B cell (primary cell): Measurements from ENCODE around the gene CC2D2B. TPM values are rescaled to one million over a fixed set of nuclear protein-coding genes. Genes with fewer than 3 reads are reported as not detected.

Source experiments
- ATAC-seq: fragments of 200-7000 bp; cut with Tn5 transposase; one replicate; pipeline ENCODE4 v1.10.0; 2021; ENCODE audit warnings: low read depth, mild to moderate bottlenecking, moderate number of reproducible peaks, moderate library complexity
- CTCF ChIA-PET: fragments of 350-600 bp; sonication (Branson Sonifier 250); formaldehyde crosslinking; loops from one replicate; lab custom pipeline; 2021; ENCODE audit warnings: antibody characterized with exemption, inconsistent platforms; lab: Charles Lee
- POLR2A ChIA-PET: fragments of 350-600 bp; sonication (Branson Sonifier 250); formaldehyde crosslinking; loops from one replicate; lab custom pipeline; 2021; ENCODE audit warnings: antibody characterized with exemption; lab: Charles Lee
- DNase-seq: peaks from one replicate; pipeline ENCODE4 v3.0.0; 2013
- H2AFZ ChIP-seq: 2 replicates; pipeline ENCODE4 v1.6.1; 2012; ENCODE audit warnings: mild to moderate bottlenecking, low read depth, low read length; ENCODE audit not compliant: insufficient read depth, poor library complexity, severe bottlenecking
- H3K27ac ChIP-seq, 2 donors: 1 replicate in 1 of 2; 2 replicates in 1 of 2; pipeline ENCODE4 v1.5.1; 2012 to 2013; ENCODE audit warnings: low read length in 2 of 2, mild to moderate bottlenecking in 2 of 2, moderate library complexity in 1 of 2
- H3K27me3 ChIP-seq, 4 experiments: fragments of 200-600 bp in 1 of 4; sonication (generic) in 1 of 4; replicated peaks in 1 of 4; 1 replicate in 2 of 4; 2 replicates in 2 of 4; pipeline versions ENCODE4 v1.6.1 to v1.7.0; 2013 to 2016; ENCODE audit warnings: low read length in 3 of 4, mild to moderate bottlenecking in 2 of 4, mixed read lengths in 1 of 4, moderate library complexity in 1 of 4; ENCODE audit not compliant: insufficient read depth in 4 of 4, control insufficient read depth in 3 of 4; ENCODE audit errors: control extremely low read depth in 1 of 4
- H3K36me3 ChIP-seq, 2 experiments: replicated peaks in 1 of 2; 1 replicate in 1 of 2; 2 replicates in 1 of 2; pipeline versions ENCODE4 v1.6.1 to v1.7.1; 2013; ENCODE audit warnings: low read length in 1 of 2; ENCODE audit not compliant: insufficient read depth in 2 of 2, control insufficient read depth in 1 of 2; ENCODE audit errors: control extremely low read depth in 1 of 2, extremely low read depth in 1 of 2
- H3K4me1 ChIP-seq, 2 donors: fragments of 200-600 bp in 1 of 2; sonication (generic) in 1 of 2; 1 replicate in 1 of 2; 2 replicates in 1 of 2; pipeline versions ENCODE4 v1.5.1 to v1.6.1; 2013 to 2017; ENCODE audit warnings: low read length in 2 of 2; ENCODE audit not compliant: control insufficient read depth in 2 of 2, insufficient read depth in 2 of 2
- H3K4me2 ChIP-seq: replicated peaks from 2 replicates; pipeline ENCODE3; 2012; ENCODE audit warnings: mild to moderate bottlenecking, low read depth, low read length; ENCODE audit not compliant: poor library complexity, severe bottlenecking
- H3K4me3 ChIP-seq, 5 experiments: fragments of 200-600 bp in 1 of 5; sonication (generic) in 1 of 5; 1 replicate in 3 of 5; 2 replicates in 2 of 5; pipeline versions ENCODE4 v1.5.1 to v1.7.0; 2011 to 2016; ENCODE audit warnings: low read length in 4 of 5, mild to moderate bottlenecking in 4 of 5, low read depth in 2 of 5, control low read depth in 1 of 5, moderate library complexity in 1 of 5; ENCODE audit not compliant: insufficient read depth in 1 of 5; ENCODE audit errors: control extremely low read depth in 1 of 5, extremely low read depth in 1 of 5
- H3K79me2 ChIP-seq: fragments of 200-600 bp; sonication (generic); one replicate; pipeline ENCODE4 v1.6.0; 2016; ENCODE audit warnings: low read length; ENCODE audit not compliant: control insufficient read depth, insufficient read depth
- H3K9ac ChIP-seq: fragments of 200-600 bp; sonication (generic); 2 replicates; pipeline ENCODE4 v1.6.1; 2017; ENCODE audit warnings: mild to moderate bottlenecking, low read length, moderate library complexity
- H3K9me3 ChIP-seq, 3 donors: one replicate each; pipeline versions ENCODE4 v1.6.1 to v1.7.1; 2013; ENCODE audit warnings: low read length in 2 of 3; ENCODE audit not compliant: control insufficient read depth in 2 of 3, insufficient read depth in 1 of 3; ENCODE audit errors: control extremely low read depth in 1 of 3
- H4K20me1 ChIP-seq: 2 replicates; pipeline ENCODE4 v1.6.0; 2012; ENCODE audit warnings: mild to moderate bottlenecking, low read length; ENCODE audit not compliant: insufficient read depth, control insufficient read depth, poor library complexity, severe bottlenecking
- H3K27ac Mint-ChIP-seq: one replicate; pipeline ENCODE4 v1.8.0; 2021; ENCODE audit warnings: mixed read lengths
- H3K27me3 Mint-ChIP-seq: one replicate; pipeline ENCODE4 v1.8.0; 2021; ENCODE audit warnings: mixed read lengths
- H3K4me1 Mint-ChIP-seq: one replicate; pipeline ENCODE4 v1.8.0; 2021; ENCODE audit warnings: mixed read lengths
- H3K4me3 Mint-ChIP-seq: one replicate; pipeline ENCODE4 v1.8.0; 2021; ENCODE audit warnings: mixed read lengths
- H3K9me3 Mint-ChIP-seq: one replicate; pipeline ENCODE4 v1.8.0; 2022; ENCODE audit warnings: mixed read lengths; ENCODE audit not compliant: insufficient read depth
- EZH2 ChIP-seq: IDR thresholded peaks from 2 replicates; pipeline ENCODE4 v1.6.1; 2012; ENCODE audit warnings: borderline replicate concordance, low read depth, mild to moderate bottlenecking, moderate library complexity, low read length; ENCODE audit not compliant: insufficient read depth, poor library complexity, severe bottlenecking
- WGBS: methylation state at CpG from one replicate; pipeline ENCODE4 v1.1.5; 2013; ENCODE audit warnings: missing lambda C conversion rate; ENCODE audit not compliant: insufficient coverage; 5-methylcytosine and 5-hydroxymethylcytosine counted together
- intact Hi-C: fragments of 100-400 bp; cut with micrococcal nuclease; formaldehyde crosslinking; loops from one replicate; pipeline ENCODE4 v1.10.0; 2022
- polyA plus RNA-seq: library from polyadenylated mRNA; depleted of rRNA; stranded (reverse); fragments of >200 nt; gene quantifications from 2 replicates; pipeline ENCODE4 v1.2.3, GENCODE V29; 2012
- total RNA-seq, 2 donors: library from RNA; stranded (reverse); fragments of 120-200 nt in 1 of 2; gene quantifications; 1 replicate in 1 of 2; 2 replicates in 1 of 2; pipeline versions ENCODE4 v1.2.3 to v1.2.4, GENCODE V29; 2013 to 2022
- TF ChIP-seq, protein P1 (sequence below): fragments of 200-600 bp; IDR thresholded peaks from one replicate; pipeline ENCODE4 v1.8.0; 2022; ENCODE audit warnings: antibody characterized with exemption, mild to moderate bottlenecking

CC2D2B gene
- total and polyA plus RNA-seq, 2 donors (not counting 1 experiment from before 2014, with no cell fraction given), result 0.70 to 2.1 TPM

DNA sequence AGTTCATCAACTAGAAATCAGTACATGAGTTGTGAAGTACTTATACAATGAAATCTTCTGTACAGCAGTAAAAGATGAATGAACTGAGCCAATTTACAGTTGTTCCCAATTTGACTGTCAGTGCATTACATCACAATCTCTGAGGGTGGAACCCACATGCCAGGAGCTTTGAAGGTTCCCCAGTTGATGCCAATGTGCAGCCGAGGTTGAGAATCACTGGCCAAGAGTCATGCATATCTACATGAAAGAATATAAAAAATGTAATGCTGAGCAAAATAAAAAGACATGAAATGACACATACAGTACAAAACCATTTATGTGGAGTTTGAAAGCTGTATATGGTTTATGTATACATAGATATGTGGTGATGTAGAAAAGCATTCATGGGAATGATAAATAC lies 113.6 kb downstream of the CC2D2B start:
- ATAC-seq (no peak), DNase-seq (no peak)
- H3K4me3 ChIP-seq, result no peak overlapping the region
- no peak for TF ChIP-seq EZH2
- TF ChIP-seq, protein P1, sequence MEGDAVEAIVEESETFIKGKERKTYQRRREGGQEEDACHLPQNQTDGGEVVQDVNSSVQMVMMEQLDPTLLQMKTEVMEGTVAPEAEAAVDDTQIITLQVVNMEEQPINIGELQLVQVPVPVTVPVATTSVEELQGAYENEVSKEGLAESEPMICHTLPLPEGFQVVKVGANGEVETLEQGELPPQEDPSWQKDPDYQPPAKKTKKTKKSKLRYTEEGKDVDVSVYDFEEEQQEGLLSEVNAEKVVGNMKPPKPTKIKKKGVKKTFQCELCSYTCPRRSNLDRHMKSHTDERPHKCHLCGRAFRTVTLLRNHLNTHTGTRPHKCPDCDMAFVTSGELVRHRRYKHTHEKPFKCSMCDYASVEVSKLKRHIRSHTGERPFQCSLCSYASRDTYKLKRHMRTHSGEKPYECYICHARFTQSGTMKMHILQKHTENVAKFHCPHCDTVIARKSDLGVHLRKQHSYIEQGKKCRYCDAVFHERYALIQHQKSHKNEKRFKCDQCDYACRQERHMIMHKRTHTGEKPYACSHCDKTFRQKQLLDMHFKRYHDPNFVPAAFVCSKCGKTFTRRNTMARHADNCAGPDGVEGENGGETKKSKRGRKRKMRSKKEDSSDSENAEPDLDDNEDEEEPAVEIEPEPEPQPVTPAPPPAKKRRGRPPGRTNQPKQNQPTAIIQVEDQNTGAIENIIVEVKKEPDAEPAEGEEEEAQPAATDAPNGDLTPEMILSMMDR, result no peak
- no peak overlapping the region for H3K4me2 ChIP-seq
- no peaks in the 10 kb centered on the region for H3K9me3 ChIP-seq
- no peaks in the 10 kb centered on the region for H3K36me3 ChIP-seq
- peaks cover 0 to 5% of the 10 kb centered on the region in 2 donors for H3K4me1 ChIP-seq
- intact Hi-C loops, result no loop called here
- H3K27me3 ChIP-seq, result no peaks in the 10 kb centered on the region
- no peak overlapping the region for H3K9ac ChIP-seq
- H3K79me2 ChIP-seq, result no peaks in the 10 kb centered on the region
- H2AFZ ChIP-seq, result no peak overlapping the region
- no peaks in the 10 kb centered on the region for H4K20me1 ChIP-seq
- Mint-ChIP-seq H3K4me1 (peaks cover 4% of the 10 kb centered on the region), H3K4me3 (no peak overlapping the region), H3K27ac (no peak overlapping the region), H3K9me3 (no peaks in the 10 kb centered on the region), H3K27me3 (no peaks in the 10 kb centered on the region)
- H3K27ac ChIP-seq, result no peak overlapping the region
- ChIA-PET POLR2A (interaction anchor here (0.6 kb wide), 1 partner anchor 324 kb away, joined by 11 read pairs; no protein-coding TSS in a partner anchor), CTCF (interaction anchor here (0.6 to 1.1 kb wide), 3 partner anchors 91 to 206 kb away, joined by 3 to 4 read pairs (median 3); no protein-coding TSS in a partner anchor)
- WGBS, result no CpG with 5 or more reads among the region's 1 CpG

DNA sequence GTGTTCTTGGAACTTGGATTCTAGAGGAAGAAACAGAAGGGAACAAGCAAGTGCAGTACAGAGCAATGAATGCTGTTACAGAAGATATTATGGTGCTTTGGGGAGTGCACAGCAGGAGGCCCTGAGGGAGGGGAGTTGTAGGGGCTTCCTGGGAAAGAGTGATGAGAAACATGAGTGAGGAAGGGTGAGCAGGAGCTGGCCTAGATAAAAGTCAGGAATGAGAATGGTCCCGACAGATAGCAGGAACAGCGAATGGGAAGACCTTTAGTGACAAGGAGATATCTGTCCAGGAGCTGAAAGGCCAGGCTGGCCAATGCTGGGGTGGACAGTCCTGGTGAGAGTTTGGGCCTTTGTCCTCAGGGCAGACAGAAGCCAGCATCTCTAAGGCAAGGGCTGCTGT lies 115.0 kb downstream of the CC2D2B start:
- H3K4me2 ChIP-seq, result no peak overlapping the region
- H3K4me1 Mint-ChIP-seq, result no peaks in the 10 kb centered on the region
- H3K4me3 ChIP-seq, result no peak overlapping the region
- no peak overlapping the region for H3K9ac ChIP-seq
- ATAC-seq (no peak), DNase-seq (no peak)
- no peaks in the 10 kb centered on the region for H3K4me1 ChIP-seq
- no peaks in the 10 kb centered on the region for H3K27me3 ChIP-seq
- intact Hi-C loops, result no loop called here
- no peak overlapping the region for H3K27ac Mint-ChIP-seq
- H4K20me1 ChIP-seq, result no peaks in the 10 kb centered on the region
- ChIA-PET POLR2A (no interaction called here), CTCF (no interaction called here)
- H3K36me3 ChIP-seq, result no peaks in the 10 kb centered on the region
- H3K27me3 Mint-ChIP-seq, result no peaks in the 10 kb centered on the region
- no peak overlapping the region for H3K27ac ChIP-seq
- H3K79me2 ChIP-seq, result no peaks in the 10 kb centered on the region
- no peaks in the 10 kb centered on the region for H3K9me3 ChIP-seq
- no peak overlapping the region for H3K4me3 Mint-ChIP-seq
- no peaks in the 10 kb centered on the region for H3K9me3 Mint-ChIP-seq
- H2AFZ ChIP-seq, result no peak overlapping the region
- TF ChIP-seq EZH2, result no peak
- TF ChIP-seq, protein P1, result no peak
- 96% methylated on average over 2 of the region's 2 CpGs for WGBS
